ENCODE results near the gene ARF4. TPM values are rescaled to one million over a fixed set of nuclear protein-coding genes. Genes with fewer than 3 reads are reported as not detected.

The ARF4 gene
- total and polyA plus RNA-seq, 10 of the 15 experiments (the other 5 are each of a cell fraction or from before 2014, with no cell fraction given) = 66.2 to 283 (median 128) TPM

GRCh38 chr3:57577801-57578200 is 19.3 kb downstream of the ARF4 start:
- no peaks in the 10 kb centered on the region for H3K27me3 ChIP-seq (replicated peaks in 1 of 2; ENCODE audit: control insufficient read depth in 2 of 2, insufficient read depth in 2 of 2, low read length in 1 of 2)
- no peak overlapping the region for H3K9ac ChIP-seq (ENCODE audit: control insufficient read depth, insufficient read depth, low read length)
- H2AFZ ChIP-seq (ENCODE audit: control insufficient read depth, low read depth, low read length) = no peak overlapping the region
- no peak for DNase-seq (ENCODE audit: low read depth, low spot score)
- no peak overlapping the region for H3K4me3 ChIP-seq
- ChIA-PET SMC1A (ENCODE audit: uncharacterized antibody, unreplicated experiment) (interaction anchor here (1.8 kb wide), 1 partner anchor 10 kb away, joined by 5 read pairs; no protein-coding TSS in a partner anchor), RAD21 (ENCODE audit: unreplicated experiment) (interaction anchor here (2.5 kb wide), 1 partner anchor 180 kb away, joined by 5 read pairs; no protein-coding TSS in a partner anchor), CTCF (interaction anchor here (1.0 kb wide), 1 partner anchor 12 kb away, joined by 3 read pairs; no protein-coding TSS in a partner anchor), POLR2A (no interaction called here)
- peaks cover 3 to 28% of the 10 kb centered on the region in 2 experiments; a peak in 3 of 4 replicates for H3K36me3 ChIP-seq (ENCODE audit: control insufficient read depth in 2 of 2, insufficient read depth in 2 of 2, low read length in 1 of 2)
- peaks cover 9% of the 10 kb centered on the region for H3K79me2 ChIP-seq (ENCODE audit: control insufficient read depth, insufficient read depth, low read length)
- in situ Hi-C loops (cut with MboI) = no loop called here
- ATAC-seq = no peak
- TF ChIP-seq SMAD5 (IDR thresholded peaks at IDR 0.05; ENCODE audit: low read depth) = no peak
- TF ChIP-seq MYC (IDR thresholded peaks at IDR 0.05; ENCODE audit: insufficient read depth, insufficient read length, insufficient replicate concordance, low read length, severe bottlenecking) = no peak
- TF ChIP-seq STAT3 (IDR thresholded peaks at IDR 0.05; ENCODE audit: low read depth, low read length) = no peak
- no peak for TF ChIP-seq FOXK2 (IDR thresholded peaks at IDR 0.05)
- TF ChIP-seq EGR1 (IDR thresholded peaks at IDR 0.05; ENCODE audit: borderline replicate concordance in 1 of 2, low read depth in 2 of 2, low read length in 2 of 2) = no peak
- TF ChIP-seq CEBPB (IDR thresholded peaks at IDR 0.05; ENCODE audit: borderline replicate concordance in 1 of 2, low read depth in 2 of 2, low read length in 2 of 2) = no peak
- TF ChIP-seq DPF2 (IDR thresholded peaks at IDR 0.05) = no peak
- no peak for TF ChIP-seq RCOR1 (conservative IDR thresholded peaks at IDR 0.05; ENCODE audit: low read depth, low read length)
- TF ChIP-seq EZH2 (IDR thresholded peaks at IDR 0.05; ENCODE audit: borderline replicate concordance, control insufficient read depth, low read depth, low read length) = no peak
- H3K4me1 ChIP-seq (ENCODE audit: control insufficient read depth, insufficient read depth, low read length) = no peaks in the 10 kb centered on the region
- H3K27ac ChIP-seq (ENCODE audit: control insufficient read depth, insufficient read depth) = no peak overlapping the region
- no peak for FAIRE-seq
- no peaks in the 10 kb centered on the region for H4K20me1 ChIP-seq (ENCODE audit: control insufficient read depth, insufficient read depth)
- no peak overlapping the region for H3K4me2 ChIP-seq (ENCODE audit: control insufficient read depth, insufficient read depth)
- intact Hi-C loops (cut with micrococcal nuclease; ENCODE audit: unreplicated experiment) = no loop called here
- BruUV-seq (replicated peaks) = no TSS peak
- H3K9me3 ChIP-seq (replicated peaks; ENCODE audit: control insufficient read depth, insufficient read depth, low read length) = no peaks in the 10 kb centered on the region
- 97% methylated on average over 9 of the region's 9 CpGs for WGBS (ENCODE audit: insufficient coverage, insufficient replicate concordance, low lambda C conversion rate, missing lambda C conversion rate)
